ENCODE measurements around the gene SCUBE3. TPM values are rescaled to one million over a fixed set of nuclear protein-coding genes. Genes with fewer than 3 reads are reported as not detected.

SCUBE3 gene
- total RNA-seq, 1 donor from 2014 or later, result 8.8 TPM

- H3K27me3 ChIP-seq (ENCODE audit: low read depth), result peaks cover 51% of the 10 kb centered on the region
- intact Hi-C loops (cut with micrococcal nuclease), result loop anchor here (10.0 kb wide), 1 partner anchor 64 kb away; the partner anchor contains the start of gene TCP11
- no peak for TF ChIP-seq CTCF (IDR thresholded peaks at IDR 0.05; ENCODE audit: borderline replicate concordance)
- H3K4me3 ChIP-seq, result no peak overlapping the region
- no peaks in the 10 kb centered on the region for H3K9me3 ChIP-seq (replicated peaks)
- peaks cover 10% of the 10 kb centered on the region for H3K4me1 ChIP-seq
- H3K27ac ChIP-seq (replicated peaks), result no peak overlapping the region
- no peaks in the 10 kb centered on the region for H3K36me3 ChIP-seq
- no peak for DNase-seq
These were observed 4.7 kb upstream of the SCUBE3 start for GRCh38 chr6:35209081-35209480.

- H3K36me3 ChIP-seq, result no peaks in the 10 kb centered on the region
- H3K9me3 ChIP-seq (replicated peaks), result no peaks in the 10 kb centered on the region
- no peak for DNase-seq
- no peak overlapping the region for H3K27ac ChIP-seq (replicated peaks)
- intact Hi-C loops (cut with micrococcal nuclease), result loop anchor here (10.0 kb wide), 1 partner anchor 65 kb away; the partner anchor contains the start of gene TCP11
- H3K4me3 ChIP-seq, result no peak overlapping the region
- peaks cover 15% of the 10 kb centered on the region for H3K4me1 ChIP-seq
- peaks cover 56% of the 10 kb centered on the region for H3K27me3 ChIP-seq (ENCODE audit: low read depth)
- no peak for TF ChIP-seq CTCF (IDR thresholded peaks at IDR 0.05; ENCODE audit: borderline replicate concordance)
These were observed 4.0 kb upstream of the SCUBE3 start for GRCh38 chr6:35209622-35210247.

GRCh38 chr6:35213298-35213791 is 411 bp upstream of the SCUBE3 start:
- Histone ChIP-seq H3K9me3 (replicated peaks) (no peaks in the 10 kb centered on the region), H3K4me1 (peaks cover 48% of the 10 kb centered on the region), H3K36me3 (no peaks in the 10 kb centered on the region), H3K27ac (replicated peaks) (no peak overlapping the region), H3K4me3 (peak overlapping the region; percentile 69), H3K27me3 (ENCODE audit: low read depth) (peaks cover 60% of the 10 kb centered on the region)
- no peak for DNase-seq
- TF ChIP-seq CTCF (IDR thresholded peaks at IDR 0.05; ENCODE audit: borderline replicate concordance), result no peak
- intact Hi-C loops (cut with micrococcal nuclease), result no loop called here

- Histone ChIP-seq H3K27ac (replicated peaks) (peak overlapping the region; percentile 11), H3K36me3 (no peaks in the 10 kb centered on the region), H3K4me1 (peaks cover 65% of the 10 kb centered on the region), H3K9me3 (replicated peaks) (no peaks in the 10 kb centered on the region), H3K4me3 (peak overlapping the region; percentile 69), H3K27me3 (ENCODE audit: low read depth) (peaks cover 60% of the 10 kb centered on the region)
- DNase-seq, result no peak
- no peak for TF ChIP-seq CTCF (IDR thresholded peaks at IDR 0.05; ENCODE audit: borderline replicate concordance)
- intact Hi-C loops (cut with micrococcal nuclease), result no loop called here
These were observed 1.3 kb downstream of the SCUBE3 start for GRCh38 chr6:35214869-35215664.

- Histone ChIP-seq H3K27me3 (ENCODE audit: low read depth) (peaks cover 59% of the 10 kb centered on the region), H3K27ac (replicated peaks) (peak overlapping the region; percentile 11), H3K4me3 (peak overlapping the region; percentile 69), H3K9me3 (replicated peaks) (no peaks in the 10 kb centered on the region), H3K4me1 (peaks cover 73% of the 10 kb centered on the region), H3K36me3 (no peaks in the 10 kb centered on the region)
- intact Hi-C loops (cut with micrococcal nuclease), result no loop called here
- no peak for TF ChIP-seq CTCF (IDR thresholded peaks at IDR 0.05; ENCODE audit: borderline replicate concordance)
- no peak for DNase-seq
These were observed 2.1 kb downstream of the SCUBE3 start for GRCh38 chr6:35215665-35216411.

Data from left ventricle myocardium inferior (tissue), 1 donor.